Stimulated activated CD8-positive, alpha-beta memory T cell treated with anti-CD3 and anti-CD28 coated beads, Interleukin-15, amount 100 ng/mL, for 24 hours (primary cell): ENCODE data around the gene RAD51B.

Experiments used
- DNase-seq: peaks from one replicate; pipeline ENCODE4 v3.0.0-alpha.2; 2020; ENCODE audit warnings: low read depth

Gene RAD51B

DNA sequence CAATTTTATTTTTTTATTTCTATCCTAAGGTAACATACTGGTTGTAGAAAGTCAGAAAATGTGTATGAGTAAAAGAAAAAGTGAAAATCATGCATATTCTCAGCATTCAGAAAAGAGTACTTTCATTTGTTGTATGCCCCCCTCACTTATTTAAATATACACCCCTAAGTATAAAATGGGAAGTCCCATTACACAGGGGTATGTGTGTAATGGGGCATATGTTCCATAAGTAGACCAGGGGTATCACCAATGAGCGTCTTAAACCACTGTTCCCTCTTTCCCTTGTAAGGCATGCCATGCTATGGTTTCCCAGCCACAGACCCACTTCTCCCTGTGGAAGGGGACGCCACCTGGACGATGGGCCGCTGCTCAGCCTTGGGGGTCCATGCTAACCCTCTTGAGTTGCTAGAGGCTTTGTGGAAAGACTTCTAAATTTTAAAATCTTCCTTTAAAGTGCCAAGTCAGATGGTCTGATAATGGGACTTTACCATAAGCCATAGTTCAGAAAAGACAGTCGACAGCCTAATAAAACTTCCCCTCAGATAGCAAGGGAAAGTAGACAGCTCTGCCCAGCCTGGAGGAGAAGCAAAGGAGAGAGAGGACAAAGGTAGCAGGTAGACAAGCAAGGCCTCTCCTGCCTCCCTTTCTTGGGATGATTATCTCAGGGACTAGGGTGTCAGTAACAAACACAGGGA lies 855.1 kb downstream of the RAD51B start:
- DNase-seq, result no peak

DNA sequence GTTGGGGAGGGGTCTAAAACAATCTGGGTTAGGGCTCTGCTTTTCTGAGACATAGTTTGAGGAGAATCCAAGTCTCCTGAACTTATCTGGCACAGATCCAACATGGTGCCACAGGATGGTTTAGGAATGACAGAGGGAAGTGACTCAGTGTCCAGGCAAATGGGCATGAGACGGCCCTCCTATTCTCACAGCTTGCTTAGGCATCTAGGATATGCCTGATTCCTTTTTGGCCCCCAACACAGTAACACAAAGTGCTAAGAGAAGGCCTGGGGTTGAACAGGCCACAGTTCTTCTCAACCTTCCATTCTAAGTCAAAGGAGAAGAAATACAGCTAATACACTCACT lies 855.6 kb downstream of the RAD51B start:
- DNase-seq, result no peak

DNA sequence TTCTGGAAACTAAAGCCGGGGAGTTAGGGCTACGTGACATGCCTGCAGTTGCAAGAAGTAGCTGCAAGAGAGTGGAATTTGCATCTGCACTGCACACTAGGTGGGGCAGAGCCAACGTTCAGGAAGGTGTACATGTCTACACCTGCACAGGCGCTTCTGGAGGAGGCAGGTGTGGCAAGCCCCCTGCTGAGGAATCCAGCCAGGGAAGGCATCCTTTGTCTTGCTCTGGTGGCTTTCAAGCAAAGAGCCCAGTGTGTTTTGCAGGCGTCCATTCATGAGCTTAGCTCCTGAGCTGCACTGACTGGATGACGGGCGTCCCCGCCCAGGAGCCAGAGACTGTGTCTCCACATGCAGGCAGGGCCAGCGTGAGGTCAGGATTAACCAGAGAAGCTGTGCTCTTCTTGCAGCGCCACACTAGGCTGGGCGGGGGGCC lies 856.9 kb downstream of the RAD51B start:
- DNase-seq, result no peak

DNA sequence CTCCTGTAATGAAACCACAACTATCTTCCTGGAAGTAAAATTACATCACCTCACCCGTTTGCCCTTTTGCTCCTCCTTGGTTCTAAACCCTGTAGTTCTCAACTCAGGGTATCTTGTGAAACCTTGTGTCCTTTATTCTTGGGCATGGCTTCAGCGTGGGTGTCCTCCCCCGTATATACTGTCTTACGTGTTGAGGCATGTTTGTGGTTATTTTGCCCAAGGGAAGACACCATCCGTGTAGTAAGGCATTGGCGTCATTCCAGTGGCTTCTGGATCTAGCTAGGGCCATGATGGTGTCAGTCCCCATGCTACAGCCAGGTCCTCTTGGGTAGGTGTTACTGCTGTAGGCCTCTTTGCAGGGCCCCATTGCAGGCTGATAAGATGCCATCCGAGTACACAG lies 857.9 kb downstream of the RAD51B start:
- DNase-seq, result no peak

DNA sequence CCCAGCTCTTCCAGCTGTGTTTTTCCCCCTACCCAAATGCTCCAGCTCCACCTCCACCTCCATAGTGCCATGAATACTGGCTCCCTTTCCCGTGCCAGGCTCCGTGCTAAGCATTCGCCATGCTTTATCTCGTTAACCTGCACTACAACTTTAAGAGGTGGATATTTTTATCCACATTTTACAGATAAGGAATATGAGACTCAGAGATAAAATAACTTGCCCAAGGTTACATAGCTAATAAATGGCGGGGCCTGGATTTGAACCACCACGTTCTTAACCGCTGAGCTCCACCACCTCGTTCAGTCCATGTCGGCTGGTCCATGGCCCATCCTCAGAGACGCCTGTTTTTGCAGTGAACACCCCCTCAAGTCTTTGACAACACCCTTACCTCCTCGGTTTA lies 858.3 kb downstream of the RAD51B start:
- DNase-seq, result no peak

DNA sequence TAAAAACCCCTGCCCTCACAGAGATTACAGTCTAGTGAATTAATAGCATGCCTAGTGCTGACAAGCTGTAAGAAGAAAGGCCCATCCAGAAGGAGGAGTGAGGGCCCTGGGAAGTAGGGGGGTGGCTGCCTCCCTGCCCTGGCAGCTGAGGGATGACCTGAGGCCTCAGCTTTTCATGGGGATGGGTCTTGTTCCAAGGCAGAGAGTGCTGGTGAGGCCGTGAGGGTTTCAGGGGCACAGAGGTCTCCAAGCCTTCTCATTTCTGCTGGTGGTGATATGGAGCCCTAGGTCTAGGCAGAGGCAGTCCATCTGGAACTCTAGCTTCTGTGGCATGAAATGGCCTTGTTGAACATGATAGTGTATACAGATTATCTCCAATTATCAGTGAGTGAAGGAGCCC lies 858.9 kb downstream of the RAD51B start:
- DNase-seq, result no peak

DNA sequence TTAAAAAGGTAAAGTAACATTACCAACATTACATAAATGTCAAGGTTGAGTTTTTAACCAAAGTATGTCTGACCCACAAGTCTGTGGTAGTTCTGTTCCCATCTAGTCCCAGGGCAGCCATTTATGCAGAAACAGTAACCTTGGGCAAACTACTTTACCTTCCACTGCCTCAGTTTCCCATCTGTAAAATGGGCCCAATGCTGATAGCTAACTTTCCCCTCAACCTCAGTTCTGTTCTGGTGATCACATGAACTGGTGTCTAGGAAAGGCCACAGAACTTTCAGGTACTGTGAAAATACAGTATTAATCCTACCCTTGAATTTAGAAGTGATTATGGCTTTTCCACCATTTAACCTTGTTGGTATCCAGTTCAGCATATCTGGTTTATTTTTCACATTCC lies 859.7 kb downstream of the RAD51B start:
- no peak for DNase-seq

DNA sequence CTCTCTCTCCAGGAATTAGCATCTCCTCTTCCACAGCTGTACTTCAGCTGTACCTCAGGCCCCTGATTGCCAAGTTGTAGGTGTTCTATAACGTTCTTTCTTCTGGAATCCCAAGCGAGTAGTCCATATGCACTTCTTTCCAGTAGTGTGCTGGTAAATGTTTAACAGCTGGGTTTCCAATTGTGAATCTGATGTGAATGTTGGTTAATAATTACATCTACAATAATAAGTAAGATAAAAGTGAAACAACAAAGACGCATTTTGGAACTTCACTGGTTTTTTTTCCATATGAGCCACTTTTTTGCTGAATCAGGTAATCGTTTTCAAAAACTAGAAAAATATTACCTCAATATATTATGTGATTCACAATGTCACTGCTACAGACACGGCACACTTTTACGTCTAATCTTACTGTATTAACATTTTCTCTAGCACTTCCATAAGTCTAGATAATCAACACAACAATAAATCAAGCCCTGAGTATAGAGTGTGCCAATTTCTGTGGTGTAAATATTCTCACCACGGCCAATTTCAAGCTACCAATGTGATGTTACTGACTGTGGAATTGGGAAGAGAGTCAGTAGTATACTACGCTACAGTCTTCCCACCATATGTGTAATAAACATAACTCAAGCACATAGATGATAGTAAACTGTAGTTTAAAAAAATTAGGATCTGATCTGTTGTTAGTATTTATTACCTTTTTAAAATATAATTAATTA lies 860.3 kb downstream of the RAD51B start:
- no peak for DNase-seq

DNA sequence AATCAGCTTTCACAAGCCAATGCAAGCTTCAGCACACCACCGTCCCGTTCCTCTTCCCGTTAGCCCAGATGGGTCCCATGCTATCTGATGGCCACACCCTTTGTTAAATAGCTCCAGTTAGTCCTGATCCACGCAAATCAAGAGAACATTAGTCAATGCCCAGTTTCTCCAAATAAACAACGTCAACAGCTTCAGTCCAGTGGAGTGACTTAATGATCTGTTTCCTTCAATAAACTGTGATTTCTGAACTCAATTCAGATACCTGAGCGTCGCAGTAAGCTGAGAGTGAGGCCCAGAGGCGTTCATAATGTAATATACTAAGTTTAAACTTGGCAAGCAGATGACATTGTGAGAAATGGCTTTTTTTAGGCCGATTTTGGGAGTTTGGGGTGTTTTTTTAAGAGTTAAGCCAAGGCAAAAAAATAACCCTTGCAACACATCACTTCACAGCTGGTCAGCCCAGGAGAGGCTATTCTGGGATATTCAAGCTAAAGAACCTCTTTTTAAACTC lies 861.0 kb downstream of the RAD51B start:
- no peak for DNase-seq

DNA sequence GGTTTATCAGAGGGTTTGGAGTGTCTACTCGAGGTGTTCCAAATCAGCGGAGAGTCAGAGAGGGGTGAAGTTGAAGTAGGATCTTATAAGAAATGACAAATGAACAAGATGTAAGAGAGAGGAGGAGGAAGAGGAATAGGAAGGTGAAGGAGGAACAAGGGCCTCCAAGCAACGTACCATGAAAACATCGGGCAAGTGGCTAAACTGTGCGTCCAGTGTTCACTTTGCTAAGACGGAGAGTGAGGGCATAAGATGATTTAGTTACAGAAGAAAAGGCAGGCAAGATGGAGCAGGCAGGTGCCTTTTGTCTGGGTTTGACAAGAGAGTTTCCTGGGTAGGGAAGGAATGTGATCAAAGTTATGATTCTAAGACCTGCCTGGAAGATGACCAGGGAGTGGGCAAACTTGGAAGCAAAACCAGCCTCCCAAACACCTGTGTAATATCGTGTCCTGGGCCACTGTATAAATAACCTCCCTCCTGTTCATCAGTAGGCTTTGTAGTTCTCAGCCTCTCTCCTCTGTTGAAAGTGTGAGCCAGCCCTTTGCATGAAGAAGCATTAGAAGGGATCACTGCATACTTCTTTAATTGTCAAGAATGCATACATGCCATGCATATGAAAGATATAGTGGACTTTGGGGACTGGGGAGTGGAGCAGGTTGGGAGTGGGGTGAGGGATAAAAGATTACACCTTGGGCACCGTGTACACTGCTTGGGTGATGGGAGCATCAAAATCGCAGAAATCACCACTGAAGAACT lies 861.9 kb downstream of the RAD51B start:
- no peak for DNase-seq

DNA sequence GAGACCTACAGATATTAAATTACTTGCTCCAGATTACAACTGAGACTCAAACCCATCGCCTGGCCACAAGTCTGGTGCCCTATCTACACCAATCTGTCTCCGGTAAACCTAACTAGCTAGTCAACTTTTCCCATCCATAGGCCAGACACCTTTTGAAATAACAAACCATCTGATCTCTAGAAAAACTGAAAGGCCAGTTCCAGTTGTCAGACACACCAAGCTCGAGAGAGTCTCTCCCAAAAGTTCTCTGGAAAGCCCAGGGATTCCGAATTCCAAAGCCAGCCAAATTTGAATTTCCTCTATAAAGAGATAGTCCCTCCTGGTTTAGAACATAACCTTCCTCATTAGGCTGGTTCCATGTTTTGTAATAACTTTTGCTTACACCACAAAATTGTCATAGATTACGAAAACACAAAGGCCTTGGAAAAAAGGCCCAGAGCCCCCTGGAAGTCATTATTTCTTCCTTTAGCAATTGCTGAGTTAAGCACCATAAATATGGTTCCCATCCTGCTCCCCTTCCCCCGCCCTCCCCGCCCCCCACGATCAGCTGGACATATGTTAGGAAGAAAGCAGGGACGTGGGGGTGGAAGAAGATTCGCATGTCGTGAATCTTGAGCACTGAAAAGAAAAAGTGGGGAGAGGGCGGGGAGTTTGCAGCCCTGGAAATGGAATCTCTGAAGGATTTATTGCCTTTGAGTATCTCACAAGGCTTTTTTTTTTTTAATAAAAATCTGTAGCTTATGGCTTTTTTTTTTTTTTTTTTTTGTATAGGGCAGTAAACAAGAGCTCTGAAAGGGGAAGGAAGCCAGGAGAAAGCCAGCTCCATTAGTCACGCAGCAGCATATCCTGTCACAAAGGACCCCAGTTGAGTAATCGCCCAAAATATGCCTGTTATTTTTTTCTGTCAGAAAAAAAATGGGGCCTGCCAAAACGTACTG lies 862.9 kb downstream of the RAD51B start:
- DNase-seq, result no peak

DNA sequence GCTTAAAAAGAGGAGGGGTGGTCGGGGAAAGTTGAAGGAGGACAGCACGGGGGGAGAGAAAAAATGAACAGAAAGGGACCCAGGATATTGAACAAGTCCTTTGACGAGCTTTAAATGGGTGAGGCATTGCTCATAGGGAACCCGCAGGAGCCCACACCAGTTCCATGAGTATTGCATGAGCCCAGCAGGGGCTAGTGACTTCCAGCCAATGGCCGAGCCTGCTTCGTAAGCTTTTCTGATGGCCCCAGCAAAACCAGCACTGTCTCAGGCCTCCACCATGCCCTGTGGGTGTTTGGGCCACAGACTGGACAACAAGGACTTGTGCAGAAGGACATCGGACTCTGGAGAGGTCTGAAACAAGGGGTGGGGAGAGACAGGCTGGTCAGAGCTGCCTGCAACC lies 863.7 kb downstream of the RAD51B start:
- DNase-seq, result no peak

DNA sequence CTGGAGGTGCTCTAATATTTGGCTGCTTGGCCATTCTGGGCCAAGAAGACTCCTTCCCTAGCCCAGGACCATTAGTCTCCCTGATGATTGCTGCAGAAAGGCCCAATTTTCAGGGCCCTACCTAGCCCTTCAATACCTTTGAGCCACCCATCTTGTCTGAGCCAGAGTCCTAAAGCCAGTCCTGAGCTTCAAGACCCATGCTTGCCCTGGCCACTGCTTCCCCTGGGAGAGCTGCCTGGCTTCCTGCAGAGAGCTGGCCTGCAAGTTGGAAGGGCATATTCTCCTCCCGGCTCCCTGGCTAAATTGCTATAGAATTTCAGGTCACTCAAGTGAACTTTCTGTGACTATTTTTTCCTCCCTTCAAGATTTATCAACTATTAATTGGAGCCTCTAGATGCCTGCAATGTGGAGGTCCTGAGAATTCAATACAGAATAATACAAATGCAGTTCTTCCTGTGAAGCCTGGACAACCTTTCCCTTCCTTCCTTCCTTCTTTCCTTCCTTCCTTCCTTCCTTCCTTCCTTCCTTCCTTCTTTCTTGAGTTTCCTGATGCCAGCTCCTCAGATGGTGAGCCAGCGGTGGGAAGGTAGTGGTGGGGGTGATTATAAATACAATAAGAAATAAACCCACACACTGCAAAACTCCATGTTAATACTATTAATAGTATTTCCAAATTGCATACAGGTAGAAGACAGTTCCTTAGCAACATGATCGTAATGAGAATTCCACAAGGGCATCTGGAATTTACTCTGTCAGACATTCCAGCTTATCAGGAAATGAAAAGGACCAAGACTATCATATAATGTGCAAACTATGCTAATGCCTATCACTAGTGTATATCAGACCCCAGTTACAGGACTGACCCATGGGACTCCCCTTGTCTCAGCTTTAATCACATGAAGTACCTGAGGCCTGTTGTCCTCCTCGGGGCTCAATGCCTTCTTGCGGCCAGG lies 865.2 kb downstream of the RAD51B start:
- DNase-seq, result no peak

DNA sequence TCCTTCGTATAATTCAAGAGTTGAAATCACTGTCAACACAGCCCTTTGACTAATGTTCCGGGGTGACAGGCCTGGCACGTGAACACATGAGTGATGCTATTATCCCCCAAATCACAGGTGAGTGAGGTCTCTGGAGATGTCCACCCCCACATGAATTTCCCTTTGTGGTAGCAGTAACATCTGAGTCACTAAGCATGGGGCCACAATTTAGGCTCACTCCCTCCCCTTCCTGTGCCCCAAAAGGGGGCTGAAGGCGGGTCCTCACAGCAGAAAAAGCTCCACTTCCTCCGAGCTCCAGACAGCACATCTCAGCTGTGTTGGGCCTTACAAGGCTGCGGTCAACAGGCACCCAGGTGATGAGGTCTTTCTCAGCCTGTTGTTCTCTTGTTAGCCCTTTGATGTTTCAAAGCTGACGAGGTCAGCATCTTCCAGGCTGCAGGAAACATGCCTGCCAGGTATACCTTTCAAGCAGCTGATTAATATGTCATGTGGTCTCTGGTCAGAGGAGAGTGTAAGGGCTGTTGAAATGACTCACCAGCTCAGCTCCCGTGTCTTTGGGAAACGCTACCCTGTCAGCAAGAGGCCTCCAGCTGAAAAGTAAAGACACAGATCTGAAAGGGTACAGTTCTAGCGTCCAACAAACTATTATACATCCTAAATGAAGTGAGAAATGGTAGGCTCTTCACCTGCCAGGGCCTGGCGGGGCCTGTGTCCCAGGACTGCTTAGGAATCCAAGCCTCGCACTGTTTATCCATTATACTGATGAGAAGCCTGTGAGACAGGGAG lies 866.0 kb downstream of the RAD51B start:
- DNase-seq, result peak; percentile 41

DNA sequence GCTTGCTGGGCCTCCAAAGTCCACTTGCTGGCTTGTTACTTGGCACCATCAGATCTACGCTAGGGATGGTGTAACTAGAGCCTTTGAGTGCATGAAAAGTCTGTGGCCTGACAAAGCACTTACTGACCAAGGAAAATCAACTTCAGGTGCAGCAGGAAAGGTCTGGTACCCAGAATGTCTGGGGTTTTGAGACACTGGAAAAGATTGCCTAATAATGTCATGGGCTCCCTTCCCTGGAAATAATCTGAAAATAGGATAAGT lies 866.6 kb downstream of the RAD51B start:
- no peak for DNase-seq

DNA sequence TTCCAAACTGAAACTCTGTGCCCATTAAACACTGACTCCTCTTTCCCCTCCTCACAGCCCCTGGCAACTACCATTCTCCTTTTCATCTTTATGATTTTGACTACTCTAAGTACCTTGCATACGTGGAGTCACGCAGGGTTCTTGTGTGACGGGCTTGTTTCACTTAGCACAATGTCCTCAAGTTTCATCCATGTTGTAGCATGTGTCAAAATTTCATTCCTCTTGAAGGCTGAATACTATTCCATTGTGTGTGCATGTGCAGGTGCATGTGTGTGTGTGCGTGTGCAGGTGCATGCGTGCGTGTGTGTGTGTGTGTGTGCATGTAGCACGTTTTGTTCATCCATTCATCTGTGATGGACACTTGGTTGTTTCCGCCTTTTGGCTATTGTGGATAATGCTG lies 867.1 kb downstream of the RAD51B start:
- no peak for DNase-seq

DNA sequence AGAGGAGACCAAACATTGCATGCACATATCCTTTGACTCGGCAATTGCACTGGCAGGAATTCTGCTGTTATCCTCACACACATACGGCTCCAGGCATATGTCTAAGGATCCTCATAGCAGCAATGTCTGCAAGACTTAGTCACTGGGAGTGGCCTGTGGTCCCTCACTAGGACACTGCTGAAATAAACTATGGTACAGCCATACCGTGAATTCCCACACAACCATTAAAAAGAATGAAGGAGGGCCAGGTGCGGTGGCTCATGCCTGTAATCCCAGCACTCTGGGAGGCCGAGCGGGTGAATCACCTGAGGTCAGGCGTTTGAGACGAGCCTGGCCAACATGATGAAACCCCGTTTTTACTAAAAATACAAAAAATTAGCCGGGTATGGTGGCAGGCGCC lies 868.2 kb downstream of the RAD51B start:
- no peak for DNase-seq

DNA sequence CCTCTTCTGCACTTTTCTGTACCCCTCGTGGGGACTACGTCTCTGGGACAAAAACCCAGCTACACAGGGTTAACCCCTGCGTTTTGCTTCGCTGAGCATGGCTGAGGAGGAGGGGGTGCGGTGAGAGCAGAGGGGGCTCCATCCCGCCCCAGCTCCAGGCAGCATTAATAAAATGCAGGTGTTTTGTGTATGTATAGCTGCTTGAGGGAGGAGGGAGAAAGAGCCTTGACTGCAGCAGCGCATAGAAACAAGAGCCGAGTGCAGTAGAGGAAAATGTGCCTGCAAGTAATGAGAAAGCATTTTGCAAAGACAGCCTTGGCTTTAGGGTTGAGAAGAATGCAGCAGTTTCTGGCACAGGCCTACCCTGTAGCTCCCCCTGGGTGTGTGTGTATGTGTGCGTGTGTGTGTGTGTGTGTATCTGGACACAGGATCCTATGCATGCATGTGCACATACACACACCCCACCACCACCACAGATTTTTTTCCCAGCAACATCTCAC lies 869.3 kb downstream of the RAD51B start:
- no peak for DNase-seq

DNA sequence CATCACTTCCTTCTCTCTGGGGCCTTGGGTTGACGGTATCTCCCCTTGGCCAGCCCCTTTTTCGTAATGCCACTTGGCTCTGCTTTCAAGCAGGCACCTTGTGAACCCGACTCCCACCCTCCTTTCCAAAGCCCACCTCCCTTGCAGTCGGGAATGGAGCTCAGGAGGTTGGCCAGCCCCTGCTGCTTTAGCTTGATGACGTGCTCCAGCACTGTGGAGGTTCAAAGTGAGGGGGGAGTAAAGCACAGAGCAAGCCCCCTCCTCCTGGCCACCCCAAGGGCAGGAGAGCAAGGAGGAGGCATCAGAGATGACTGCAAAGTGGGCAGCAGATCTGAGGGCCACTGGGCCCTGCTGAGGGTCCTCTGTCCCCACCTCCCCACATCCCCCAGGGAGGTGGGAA lies 869.9 kb downstream of the RAD51B start:
- DNase-seq, result no peak
